HepG2 (cell line): ENCODE measurements around the gene MSMP. TPM values are rescaled to one million over a fixed set of nuclear protein-coding genes. Genes with fewer than 3 reads are reported as not detected.

Source experiments
- CENPT ChIP-seq: sonication (generic); formaldehyde crosslinking; IDR thresholded peaks from 2 replicates; pipeline ENCODE4 v1.8.0; 2022; ENCODE audit warnings: low read depth, mild to moderate bottlenecking, moderate library complexity, missing genetic modification reagents
- HOXA7 ChIP-seq: sonication (generic); formaldehyde crosslinking; IDR thresholded peaks from 2 replicates; pipeline ENCODE4 v1.8.1; 2022; ENCODE audit warnings: mild to moderate bottlenecking, missing genetic modification reagents, moderate library complexity
- KLF11 ChIP-seq: IDR thresholded peaks from 2 replicates; pipeline ENCODE4 v1.6.1; 2016; ENCODE audit warnings: missing compliant biosample characterization
- NFIC ChIP-seq: IDR thresholded peaks from 2 replicates; pipeline ENCODE4 v1.6.1; 2012; ENCODE audit warnings: mild to moderate bottlenecking, low read length, inconsistent platforms
- RELA ChIP-seq: sonication (generic); formaldehyde crosslinking; IDR thresholded peaks from 2 replicates; pipeline ENCODE4 v1.4.0; 2020; ENCODE audit warnings: missing genetic modification reagents
- SAFB2 ChIP-seq: sonication (generic); formaldehyde crosslinking; IDR thresholded peaks from 2 replicates; pipeline ENCODE4 v1.5.1; 2020; ENCODE audit warnings: missing genetic modification reagents, low read depth, mild to moderate bottlenecking, borderline replicate concordance
- SMC3 ChIP-seq: IDR thresholded peaks from 2 replicates; pipeline ENCODE4 v1.6.1; 2011; ENCODE audit warnings: low read length, improper control_type of control experiment
- SNAPC5 ChIP-seq: sonication (generic); formaldehyde crosslinking; IDR thresholded peaks from 2 replicates; pipeline ENCODE4 v1.8.1; 2023; ENCODE audit warnings: mild to moderate bottlenecking, missing genetic modification reagents, borderline replicate concordance
- STAT6 ChIP-seq: sonication (generic); formaldehyde crosslinking; IDR thresholded peaks from 2 replicates; pipeline ENCODE4 v1.4.0; 2020; ENCODE audit warnings: missing genetic modification reagents, mild to moderate bottlenecking, borderline replicate concordance
- YEATS2 ChIP-seq: sonication (generic); formaldehyde crosslinking; IDR thresholded peaks from 2 replicates; pipeline ENCODE4 v1.4.0; 2020; ENCODE audit warnings: missing genetic modification reagents, borderline replicate concordance
- ZNF30 ChIP-seq: sonication (generic); formaldehyde crosslinking; IDR thresholded peaks from 2 replicates; pipeline ENCODE4 v1.5.0; 2020; ENCODE audit warnings: mild to moderate bottlenecking, missing genetic modification reagents
- ZNF335 ChIP-seq: sonication (generic); formaldehyde crosslinking; IDR thresholded peaks from 2 replicates; pipeline ENCODE4 v1.4.0; 2020; ENCODE audit warnings: missing genetic modification reagents
- ZNF432 ChIP-seq: sonication (generic); formaldehyde crosslinking; IDR thresholded peaks from 2 replicates; pipeline ENCODE4 v1.5.0; 2020; ENCODE audit warnings: missing genetic modification reagents, mild to moderate bottlenecking, borderline replicate concordance
- ZNF724P ChIP-seq: sonication (generic); formaldehyde crosslinking; IDR thresholded peaks from 2 replicates; pipeline ENCODE4 v1.8.0; 2022; ENCODE audit warnings: missing genetic modification reagents, borderline replicate concordance
- ZNF839 ChIP-seq: sonication (generic); formaldehyde crosslinking; IDR thresholded peaks from 2 replicates; pipeline ENCODE4 v1.4.0; 2020; ENCODE audit warnings: missing genetic modification reagents, mild to moderate bottlenecking, borderline replicate concordance
- ZSCAN20 ChIP-seq: sonication (generic); formaldehyde crosslinking; IDR thresholded peaks from 2 replicates; pipeline ENCODE4 v1.4.0; 2020; ENCODE audit warnings: missing genetic modification reagents, mild to moderate bottlenecking, borderline replicate concordance
- polyA plus RNA-seq, 8 experiments: library from polyadenylated mRNA; depleted of rRNA in 3 of 8; stranded (reverse) in 7 of 8; unstranded in 1 of 8; fragments of >200 nt; fragmentation: Illumina TruSeq in 4 of 8; extraction: Trizol in 4 of 8; gene quantifications; 2 replicates each; pipeline versions ENCODE4 v1.2.1 to v1.2.3, GENCODE V29; 2011 to 2016; ENCODE audit warnings: low read depth in 4 of 8, missing spikeins in 1 of 8, mixed read lengths in 1 of 8; ENCODE audit not compliant: insufficient read depth in 1 of 8
- total RNA-seq, 5 experiments: library from RNA; depleted of rRNA; stranded (reverse); fragments of >200 nt; fragmentation: Illumina TruSeq; extraction: Trizol; gene quantifications; 2 replicates each; pipeline ENCODE4 v1.2.3, GENCODE V29; 2016; ENCODE audit warnings: low read depth in 1 of 5
- TF ChIP-seq, protein P1 (sequence below): sonication (generic); formaldehyde crosslinking; conservative IDR thresholded peaks from 2 replicates; pipeline ENCODE4 v1.4.0; 2020; ENCODE audit warnings: missing genetic modification reagents
- TF ChIP-seq, protein P2 (sequence below): IDR thresholded peaks from 2 replicates; pipeline ENCODE4 v1.6.1; 2016; ENCODE audit warnings: missing genetic modification reagents, missing compliant biosample characterization
- TF ChIP-seq, protein P3 (sequence below): sonication (generic); formaldehyde crosslinking; IDR thresholded peaks from 2 replicates; pipeline ENCODE4 v1.4.0; 2020; ENCODE audit warnings: missing genetic modification reagents, borderline replicate concordance
- TF ChIP-seq, protein P4 (sequence below): sonication (generic); formaldehyde crosslinking; IDR thresholded peaks from 2 replicates; pipeline ENCODE4 v1.8.0; 2022; ENCODE audit warnings: missing genetic modification reagents, mild to moderate bottlenecking, inconsistent platforms, borderline replicate concordance

The MSMP gene
- total and polyA plus RNA-seq, 2 of the 13 experiments (the other 11 are each of a cell fraction or from before 2014, with no cell fraction given) = 0.24 to 0.46 TPM

DNA sequence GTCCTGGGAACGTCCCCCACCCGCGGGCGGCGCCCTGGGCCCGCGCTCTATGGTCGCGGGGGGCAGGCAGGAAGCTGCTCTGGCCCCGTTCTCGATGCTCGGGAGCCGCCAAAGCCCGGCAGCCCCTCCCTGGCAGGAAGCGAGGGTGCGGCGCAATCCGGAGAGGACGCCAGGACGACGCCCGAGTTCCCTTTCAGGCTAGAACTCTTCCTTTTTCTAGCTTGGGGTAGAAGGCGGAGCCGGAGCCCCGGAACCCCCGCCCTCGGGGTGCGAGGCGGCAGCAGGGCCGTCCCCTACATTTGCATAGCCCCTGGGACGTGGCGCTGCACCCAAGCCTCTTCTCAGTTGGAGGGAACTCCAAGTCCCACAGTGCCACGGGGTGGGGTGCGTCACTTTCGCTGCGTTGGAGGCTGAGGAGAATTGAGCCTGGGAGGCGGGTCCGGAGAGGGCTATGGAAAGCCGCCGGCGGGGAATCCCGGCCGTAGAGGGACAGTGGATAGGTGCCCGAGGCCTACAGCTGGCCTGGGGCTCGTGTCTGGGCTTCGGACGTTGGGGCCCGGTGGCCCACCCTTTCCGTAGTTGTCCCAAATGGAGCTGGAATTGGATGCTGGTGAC, 21.8 kb downstream of the MSMP start, which contains the start of the genes CREB3 and TLN1 (continued):
- TF ChIP-seq SAFB2 (no peak; the same call in 1 of the 2 replicates), NFIC (no peak), ZNF839 (0 out of 2 replicates have a peak, but pooled peaks have one; percentile 58), SNAPC5 (CRISPR knock-in tag) (no peak), ZSCAN20 (CRISPR knock-in tag) (0 out of 2 replicates have a peak, but pooled peaks have one; percentile 34), YEATS2 (peak; percentile 90), STAT6 (CRISPR knock-in tag) (no peak; the same call in 1 of the 2 replicates), KLF11 (CRISPR knock-in tag) (peak; percentile 47; the same call in 1 of the 2 replicates), RELA (CRISPR knock-in tag) (no peak), SMC3 (no peak), CENPT (no peak), ZNF724P (CRISPR knock-in tag) (no peak), ZNF30 (peak; percentile 12; the same call in 1 of the 2 replicates), HOXA7 (no peak), ZNF432 (CRISPR knock-in tag) (no peak), ZNF335 (CRISPR knock-in tag) (peak; percentile 50; the same call in 1 of the 2 replicates)
- TF ChIP-seq, protein P1, sequence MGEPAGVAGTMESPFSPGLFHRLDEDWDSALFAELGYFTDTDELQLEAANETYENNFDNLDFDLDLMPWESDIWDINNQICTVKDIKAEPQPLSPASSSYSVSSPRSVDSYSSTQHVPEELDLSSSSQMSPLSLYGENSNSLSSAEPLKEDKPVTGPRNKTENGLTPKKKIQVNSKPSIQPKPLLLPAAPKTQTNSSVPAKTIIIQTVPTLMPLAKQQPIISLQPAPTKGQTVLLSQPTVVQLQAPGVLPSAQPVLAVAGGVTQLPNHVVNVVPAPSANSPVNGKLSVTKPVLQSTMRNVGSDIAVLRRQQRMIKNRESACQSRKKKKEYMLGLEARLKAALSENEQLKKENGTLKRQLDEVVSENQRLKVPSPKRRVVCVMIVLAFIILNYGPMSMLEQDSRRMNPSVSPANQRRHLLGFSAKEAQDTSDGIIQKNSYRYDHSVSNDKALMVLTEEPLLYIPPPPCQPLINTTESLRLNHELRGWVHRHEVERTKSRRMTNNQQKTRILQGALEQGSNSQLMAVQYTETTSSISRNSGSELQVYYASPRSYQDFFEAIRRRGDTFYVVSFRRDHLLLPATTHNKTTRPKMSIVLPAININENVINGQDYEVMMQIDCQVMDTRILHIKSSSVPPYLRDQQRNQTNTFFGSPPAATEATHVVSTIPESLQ (CRISPR knock-in tag) = no peak
- TF ChIP-seq, protein P2, sequence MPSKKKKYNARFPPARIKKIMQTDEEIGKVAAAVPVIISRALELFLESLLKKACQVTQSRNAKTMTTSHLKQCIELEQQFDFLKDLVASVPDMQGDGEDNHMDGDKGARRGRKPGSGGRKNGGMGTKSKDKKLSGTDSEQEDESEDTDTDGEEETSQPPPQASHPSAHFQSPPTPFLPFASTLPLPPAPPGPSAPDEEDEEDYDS (CRISPR knock-in tag) = peak; percentile 95
- TF ChIP-seq, protein P3, sequence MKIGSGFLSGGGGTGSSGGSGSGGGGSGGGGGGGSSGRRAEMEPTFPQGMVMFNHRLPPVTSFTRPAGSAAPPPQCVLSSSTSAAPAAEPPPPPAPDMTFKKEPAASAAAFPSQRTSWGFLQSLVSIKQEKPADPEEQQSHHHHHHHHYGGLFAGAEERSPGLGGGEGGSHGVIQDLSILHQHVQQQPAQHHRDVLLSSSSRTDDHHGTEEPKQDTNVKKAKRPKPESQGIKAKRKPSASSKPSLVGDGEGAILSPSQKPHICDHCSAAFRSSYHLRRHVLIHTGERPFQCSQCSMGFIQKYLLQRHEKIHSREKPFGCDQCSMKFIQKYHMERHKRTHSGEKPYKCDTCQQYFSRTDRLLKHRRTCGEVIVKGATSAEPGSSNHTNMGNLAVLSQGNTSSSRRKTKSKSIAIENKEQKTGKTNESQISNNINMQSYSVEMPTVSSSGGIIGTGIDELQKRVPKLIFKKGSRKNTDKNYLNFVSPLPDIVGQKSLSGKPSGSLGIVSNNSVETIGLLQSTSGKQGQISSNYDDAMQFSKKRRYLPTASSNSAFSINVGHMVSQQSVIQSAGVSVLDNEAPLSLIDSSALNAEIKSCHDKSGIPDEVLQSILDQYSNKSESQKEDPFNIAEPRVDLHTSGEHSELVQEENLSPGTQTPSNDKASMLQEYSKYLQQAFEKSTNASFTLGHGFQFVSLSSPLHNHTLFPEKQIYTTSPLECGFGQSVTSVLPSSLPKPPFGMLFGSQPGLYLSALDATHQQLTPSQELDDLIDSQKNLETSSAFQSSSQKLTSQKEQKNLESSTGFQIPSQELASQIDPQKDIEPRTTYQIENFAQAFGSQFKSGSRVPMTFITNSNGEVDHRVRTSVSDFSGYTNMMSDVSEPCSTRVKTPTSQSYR (CRISPR knock-in tag) = peak; percentile 58; the same call in 1 of the 2 replicates
- TF ChIP-seq, protein P4, sequence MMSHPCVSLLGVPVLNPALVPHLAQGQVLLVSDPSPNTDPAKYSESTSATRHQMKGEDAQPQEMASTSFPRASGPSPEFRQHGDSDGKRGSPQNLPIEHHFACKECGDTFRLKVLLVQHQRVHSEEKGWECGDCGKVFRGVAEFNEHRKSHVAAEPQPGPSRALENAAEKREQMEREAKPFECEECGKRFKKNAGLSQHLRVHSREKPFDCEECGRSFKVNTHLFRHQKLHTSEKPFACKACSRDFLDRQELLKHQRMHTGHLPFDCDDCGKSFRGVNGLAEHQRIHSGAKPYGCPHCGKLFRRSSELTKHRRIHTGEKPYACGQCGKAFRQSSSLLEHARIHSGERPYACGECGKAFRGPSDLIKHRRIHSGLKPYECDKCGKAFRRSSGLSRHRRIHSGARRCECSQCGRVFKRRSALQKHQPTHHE (CRISPR knock-in tag) = no peak; the same call in 1 of the 2 replicates
